GM12872 (cell line): ENCODE data around the gene OLA1.
A peak's percentile ranks its signal among the peaks of the same experiment; 100 is the strongest.

Experiments
- CTCF ChIP-seq: IDR thresholded peaks from 3 replicates; pipeline ENCODE4 v1.5.1; 2011; ENCODE audit warnings: low read depth, mild to moderate bottlenecking, low read length, moderate library complexity; ENCODE audit not compliant: insufficient read depth

Gene OLA1

GRCh38 chr2:174035981-174036742, 212.2 kb downstream of the OLA1 start:
- peak; percentile 47 for TF ChIP-seq CTCF

- TF ChIP-seq CTCF = no peak
These were observed 213.2 kb downstream of the OLA1 start for GRCh38 chr2:174035117-174035635.

- no peak for TF ChIP-seq CTCF
These were observed 215.2 kb downstream of the OLA1 start for GRCh38 chr2:174033163-174033550.

GRCh38 chr2:174031226-174031625, 217.1 kb downstream of the OLA1 start:
- no peak for TF ChIP-seq CTCF

- TF ChIP-seq CTCF = no peak
These were observed 219.4 kb downstream of the OLA1 start for GRCh38 chr2:174028935-174029334.

- no peak for TF ChIP-seq CTCF
These were observed 220.4 kb downstream of the OLA1 start for GRCh38 chr2:174027956-174028355.

- no peak for TF ChIP-seq CTCF
These were observed 222.0 kb downstream of the OLA1 start for GRCh38 chr2:174026122-174026845.
